ENCODE results near the gene TEX10. TPM values are rescaled to one million over a fixed set of nuclear protein-coding genes. Genes with fewer than 3 reads are reported as not detected.

Gene TEX10
- total and polyA plus RNA-seq, 7 donors = 3.2 to 19.6 (median 15.0) TPM

DNA sequence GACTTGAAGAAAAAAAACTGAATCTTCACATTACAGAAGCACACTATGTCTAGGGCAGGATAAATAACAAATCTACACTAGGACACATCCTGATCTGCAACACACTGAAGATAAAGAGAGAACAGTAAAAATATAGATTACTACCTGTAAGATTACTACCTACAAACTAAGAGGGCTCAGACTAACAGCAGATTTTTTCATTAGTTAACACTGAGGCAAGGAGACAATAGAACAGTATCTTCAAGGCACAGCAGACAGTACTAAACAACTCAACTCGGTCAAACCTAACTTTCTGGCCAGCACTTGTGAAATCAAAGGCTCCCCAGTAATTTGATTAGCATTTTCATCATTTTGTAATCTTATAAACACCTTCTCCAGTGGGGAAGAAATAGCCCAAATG, 46.5 kb downstream of the TEX10 start:
- intact Hi-C loops (cut with DNase I) = no loop called here
- H3K4me1 ChIP-seq = peaks cover 0 to 11% (median 0%) of the 10 kb centered on the region in 4 donors
- 97 to 99% methylated on average over 1 of the region's 1 CpG for WGBS, 2 donors
- TF ChIP-seq, protein P1, sequence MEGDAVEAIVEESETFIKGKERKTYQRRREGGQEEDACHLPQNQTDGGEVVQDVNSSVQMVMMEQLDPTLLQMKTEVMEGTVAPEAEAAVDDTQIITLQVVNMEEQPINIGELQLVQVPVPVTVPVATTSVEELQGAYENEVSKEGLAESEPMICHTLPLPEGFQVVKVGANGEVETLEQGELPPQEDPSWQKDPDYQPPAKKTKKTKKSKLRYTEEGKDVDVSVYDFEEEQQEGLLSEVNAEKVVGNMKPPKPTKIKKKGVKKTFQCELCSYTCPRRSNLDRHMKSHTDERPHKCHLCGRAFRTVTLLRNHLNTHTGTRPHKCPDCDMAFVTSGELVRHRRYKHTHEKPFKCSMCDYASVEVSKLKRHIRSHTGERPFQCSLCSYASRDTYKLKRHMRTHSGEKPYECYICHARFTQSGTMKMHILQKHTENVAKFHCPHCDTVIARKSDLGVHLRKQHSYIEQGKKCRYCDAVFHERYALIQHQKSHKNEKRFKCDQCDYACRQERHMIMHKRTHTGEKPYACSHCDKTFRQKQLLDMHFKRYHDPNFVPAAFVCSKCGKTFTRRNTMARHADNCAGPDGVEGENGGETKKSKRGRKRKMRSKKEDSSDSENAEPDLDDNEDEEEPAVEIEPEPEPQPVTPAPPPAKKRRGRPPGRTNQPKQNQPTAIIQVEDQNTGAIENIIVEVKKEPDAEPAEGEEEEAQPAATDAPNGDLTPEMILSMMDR (IDR thresholded peaks at IDR 0.05) = no peak
- no peak for TF ChIP-seq EP300 (IDR thresholded peaks at IDR 0.05)
- no peak for TF ChIP-seq POLR2A (IDR thresholded peaks at IDR 0.05)
- no peak for TF ChIP-seq POLR2AphosphoS5 (IDR thresholded peaks at IDR 0.05)
- no peak for DNase-seq
- no peak overlapping the region for H3K4me3 ChIP-seq
- H3K27ac ChIP-seq = no peak overlapping the region
- no peaks in the 10 kb centered on the region for H3K9me3 ChIP-seq
- H3K36me3 ChIP-seq = peaks cover 0 to 63% (median 10%) of the 10 kb centered on the region in 4 donors
- no peaks in the 10 kb centered on the region for H3K27me3 ChIP-seq

DNA sequence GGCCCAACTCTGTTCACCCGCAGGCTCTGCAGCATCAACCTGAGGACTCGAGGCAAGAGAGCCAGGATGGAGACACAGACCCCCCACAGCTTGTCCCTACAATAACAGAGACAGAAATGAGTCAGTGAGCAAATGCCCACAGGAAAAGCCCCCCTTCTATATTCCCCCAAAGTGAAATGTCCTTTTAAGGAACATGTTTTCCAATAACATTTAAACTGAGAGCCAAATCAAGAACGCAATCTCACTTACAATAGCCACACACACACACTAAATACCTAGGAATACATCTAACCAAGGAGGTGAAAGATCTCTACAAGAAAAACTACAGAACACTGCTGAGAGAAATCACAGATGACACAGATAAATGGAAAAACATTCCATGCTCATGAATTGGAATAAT, 49.0 kb downstream of the TEX10 start:
- intact Hi-C loops (cut with DNase I) = no loop called here

DNA sequence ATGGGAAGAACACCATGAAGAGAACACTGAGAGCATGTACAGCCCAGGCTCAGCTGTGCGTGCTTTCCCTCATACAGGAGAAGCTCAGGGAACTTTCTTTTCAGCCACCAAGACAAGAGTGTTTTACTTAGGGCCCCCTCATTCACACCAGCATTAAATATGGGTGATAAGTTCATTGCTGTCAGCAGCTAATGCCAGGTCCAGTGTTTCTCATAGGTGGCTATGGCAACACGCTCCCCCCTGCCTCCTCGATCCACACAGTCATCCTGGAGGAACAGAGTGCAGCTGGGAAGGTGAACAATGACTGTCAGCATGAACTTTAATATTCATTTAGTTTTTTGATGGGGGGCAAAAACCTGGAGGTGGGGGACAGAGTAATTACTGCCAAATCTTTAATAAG, 54.4 kb downstream of the TEX10 start:
- intact Hi-C loops (cut with DNase I) = no loop called here
- Histone ChIP-seq H3K9me3 (no peaks in the 10 kb centered on the region), H3K27ac (no peak overlapping the region), H3K4me3 (no peak overlapping the region), H3K36me3 (peaks cover 0 to 84% (median 23%) of the 10 kb centered on the region in 4 donors), H3K27me3 (no peaks in the 10 kb centered on the region), H3K4me1 (peaks cover 0 to 11% (median 0%) of the 10 kb centered on the region in 4 donors)
- WGBS, 2 donors = 82 to 96% methylated on average over 3 of the region's 3 CpGs
- no peak for TF ChIP-seq POLR2A (IDR thresholded peaks at IDR 0.05)
- TF ChIP-seq POLR2AphosphoS5 (IDR thresholded peaks at IDR 0.05) = no peak
- TF ChIP-seq, protein P1 (IDR thresholded peaks at IDR 0.05) = no peak
- TF ChIP-seq EP300 (IDR thresholded peaks at IDR 0.05) = no peak
- DNase-seq = no peak

More for the DNA sequence above, 49.0 kb downstream of the TEX10 start:
- no peak for TF ChIP-seq POLR2A (IDR thresholded peaks at IDR 0.05)
- TF ChIP-seq POLR2AphosphoS5 (IDR thresholded peaks at IDR 0.05) = no peak
- TF ChIP-seq, protein P1 (IDR thresholded peaks at IDR 0.05) = no peak
- TF ChIP-seq EP300 (IDR thresholded peaks at IDR 0.05) = no peak
- Histone ChIP-seq H3K9me3 (no peaks in the 10 kb centered on the region), H3K4me3 (no peak overlapping the region), H3K36me3 (peaks cover 0 to 72% (median 11%) of the 10 kb centered on the region in 4 donors), H3K27me3 (no peaks in the 10 kb centered on the region), H3K4me1 (peaks cover 0 to 11% (median 0%) of the 10 kb centered on the region in 4 donors), H3K27ac (no peak overlapping the region)
- WGBS, 2 donors = 94 to 97% methylated on average over 3 of the region's 3 CpGs
- DNase-seq = no peak

DNA sequence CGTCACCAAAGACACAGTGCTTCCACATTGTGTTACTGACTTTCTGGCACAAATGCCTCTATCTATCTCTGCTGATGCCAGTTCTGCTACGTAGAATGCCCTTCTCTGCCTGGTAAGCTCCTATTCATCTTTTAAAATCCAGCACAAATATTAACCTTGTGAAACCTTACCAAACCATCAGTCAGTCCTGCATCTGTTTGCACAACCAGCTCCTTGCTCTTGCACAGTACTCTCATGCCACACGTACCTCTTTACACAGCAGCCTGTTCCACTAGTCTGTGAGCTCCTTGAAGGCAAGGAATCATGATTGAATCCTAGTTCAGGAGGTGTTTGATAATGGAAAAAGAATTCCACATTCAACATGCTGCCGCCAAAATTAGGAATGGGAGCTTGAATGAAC, 56.3 kb downstream of the TEX10 start:
- Histone ChIP-seq H3K4me3 (no peak overlapping the region), H3K9me3 (no peaks in the 10 kb centered on the region), H3K36me3 (peaks cover 0 to 88% (median 29%) of the 10 kb centered on the region in 4 donors), H3K4me1 (no peaks in the 10 kb centered on the region), H3K27me3 (no peaks in the 10 kb centered on the region), H3K27ac (no peak overlapping the region)
- no peak for DNase-seq
- WGBS, 2 donors = 82 to 94% methylated on average over 4 of the region's 4 CpGs
- intact Hi-C loops (cut with DNase I) = no loop called here
- TF ChIP-seq EP300 (IDR thresholded peaks at IDR 0.05) = no peak
- no peak for TF ChIP-seq POLR2AphosphoS5 (IDR thresholded peaks at IDR 0.05)
- TF ChIP-seq POLR2A (IDR thresholded peaks at IDR 0.05) = no peak
- TF ChIP-seq, protein P1 (IDR thresholded peaks at IDR 0.05) = no peak

DNA sequence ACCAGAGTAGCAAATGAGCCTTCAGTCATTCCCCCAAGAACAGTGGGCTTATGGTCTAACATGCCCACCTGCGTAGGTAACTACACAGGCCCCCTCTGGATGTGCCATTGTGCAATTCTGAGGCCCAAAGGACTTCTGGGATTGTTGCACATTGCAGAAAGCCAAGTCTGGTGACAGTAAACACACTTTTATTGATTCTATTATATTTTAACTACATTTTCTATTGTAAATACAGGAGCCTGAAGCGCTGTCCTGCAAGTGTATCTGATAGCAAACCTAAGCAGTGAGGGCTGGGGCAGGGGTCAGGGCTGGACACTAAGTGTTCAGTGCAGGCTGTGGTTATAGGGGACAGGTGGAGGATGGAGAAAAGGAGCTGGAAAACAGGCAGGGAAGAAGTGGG, 57.5 kb downstream of the TEX10 start:
- Histone ChIP-seq H3K4me1 (no peaks in the 10 kb centered on the region), H3K36me3 (peaks cover 0 to 83% (median 31%) of the 10 kb centered on the region in 4 donors), H3K4me3 (no peak overlapping the region), H3K27me3 (no peaks in the 10 kb centered on the region), H3K9me3 (no peaks in the 10 kb centered on the region), H3K27ac (no peak overlapping the region)
- intact Hi-C loops (cut with DNase I) = no loop called here
- 42 to 74% methylated on average over 2 of the region's 2 CpGs for WGBS, 2 donors
- no peak for DNase-seq
- TF ChIP-seq, protein P1 (IDR thresholded peaks at IDR 0.05) = no peak
- no peak for TF ChIP-seq EP300 (IDR thresholded peaks at IDR 0.05)
- TF ChIP-seq POLR2AphosphoS5 (IDR thresholded peaks at IDR 0.05) = no peak
- no peak for TF ChIP-seq POLR2A (IDR thresholded peaks at IDR 0.05)

All from sigmoid colon (tissue), 7 donors.